A673 (cell line): Measurements from ENCODE around the gene SCUBE1. TPM values are rescaled to one million over a fixed set of nuclear protein-coding genes. Genes with fewer than 3 reads are reported as not detected.

Experiments used
- BruUV-seq: library from RNA; stranded (reverse); fragments of 400-500 nt; replicated peaks from 2 replicates; lab custom pipeline; 2021; lab: Mats Ljungman, UMichigan
- CTCF ChIA-PET: fragments of 300-600 bp; sonication (Branson Sonifier 250); formaldehyde crosslinking; loops from one replicate; lab custom pipeline; 2022; ENCODE audit warnings: antibody characterized with exemption; lab: Charles Lee
- POLR2A ChIA-PET: fragments of 300-600 bp; sonication (Branson Sonifier 250); formaldehyde crosslinking; loops from one replicate; lab custom pipeline; 2022; ENCODE audit warnings: antibody characterized with exemption; ENCODE audit not compliant: low non-redundant PET; lab: Charles Lee
- DNase-seq: peaks from one replicate; pipeline ENCODE4 v3.0.0-alpha.2; 2015; ENCODE audit warnings: low spot score
- H3K27ac ChIP-seq: fragments of 200-600 bp; sonication (generic); 2 replicates; pipeline ENCODE4 v1.5.1; 2016; ENCODE audit warnings: mixed run types, low read depth, mild to moderate bottlenecking, mixed read lengths, antibody characterized with exemption, low read length; ENCODE audit not compliant: poor library complexity, severe bottlenecking
- H3K27me3 ChIP-seq: fragments of 200-600 bp; sonication (generic); replicated peaks from 2 replicates; pipeline ENCODE4 v1.6.1; 2017; ENCODE audit warnings: mixed run types, low read depth, mild to moderate bottlenecking, mixed read lengths, antibody characterized with exemption, low read length; ENCODE audit not compliant: insufficient read depth, poor library complexity
- H3K36me3 ChIP-seq: fragments of 200-600 bp; sonication (generic); 2 replicates; pipeline ENCODE4 v1.6.1; 2016; ENCODE audit warnings: mixed run types, mild to moderate bottlenecking, mixed read lengths, antibody characterized with exemption, low read length; ENCODE audit not compliant: insufficient read depth, poor library complexity, severe bottlenecking
- H3K4me1 ChIP-seq: fragments of 200-600 bp; sonication (generic); 2 replicates; pipeline ENCODE4 v1.6.1; 2017; ENCODE audit warnings: mixed run types, mild to moderate bottlenecking, mixed read lengths, antibody characterized with exemption, low read length; ENCODE audit not compliant: insufficient read depth, poor library complexity, severe bottlenecking
- H3K4me3 ChIP-seq: fragments of 200-600 bp; sonication (generic); 2 replicates; pipeline ENCODE4 v1.5.1; 2016; ENCODE audit warnings: low read depth, mixed run types, mild to moderate bottlenecking, mixed read lengths, low read length; ENCODE audit not compliant: poor library complexity, severe bottlenecking
- H3K9me3 ChIP-seq: fragments of 200-600 bp; sonication (generic); 2 replicates; pipeline ENCODE4 v1.6.1; 2016; ENCODE audit warnings: mixed run types, low read depth, mild to moderate bottlenecking, mixed read lengths, antibody characterized with exemption, low read length; ENCODE audit not compliant: poor library complexity, severe bottlenecking
- CTCF ChIP-seq: fragments of 300-800, 200-600 bp; sonication (generic); conservative IDR thresholded peaks from 2 replicates; pipeline ENCODE4 v1.5.1; 2017; ENCODE audit warnings: low read depth, mild to moderate bottlenecking, antibody characterized with exemption, low read length, moderate library complexity, mixed read lengths
- EZH2 ChIP-seq: fragments of 200-600 bp; sonication (generic); IDR thresholded peaks from 2 replicates; pipeline ENCODE4 v1.6.1; 2017; ENCODE audit warnings: borderline replicate concordance, low read depth, mild to moderate bottlenecking, mixed read lengths, antibody characterized with exemption, low read length; ENCODE audit not compliant: poor library complexity, severe bottlenecking
- intact Hi-C: fragments of 100-400 bp; cut with micrococcal nuclease; formaldehyde crosslinking; loops from one replicate; pipeline ENCODE4 v1.10.0; 2022; ENCODE audit not compliant: unreplicated experiment
- total RNA-seq: library from RNA; stranded (reverse); gene quantifications from 2 replicates; pipeline ENCODE4 v1.2.3, GENCODE V29; 2021

Gene SCUBE1
- total RNA-seq, 1 experiment from 2014 or later, result 0.24 TPM

GRCh38 chr22:43240614-43241013 lies 102.6 kb downstream of the SCUBE1 start:
- H3K9me3 ChIP-seq, result no peaks in the 10 kb centered on the region
- POLR2A ChIA-PET, result no interaction called here
- no peaks in the 10 kb centered on the region for H3K4me1 ChIP-seq
- H3K36me3 ChIP-seq, result no peaks in the 10 kb centered on the region
- H3K4me3 ChIP-seq, result no peak overlapping the region
- BruUV-seq, result no TSS peak
- TF ChIP-seq EZH2 (no peak), CTCF (no peak)
- DNase-seq, result no peak
- CTCF ChIA-PET, result no interaction called here
- no peak overlapping the region for H3K27ac ChIP-seq
- intact Hi-C loops, result no loop called here
- no peaks in the 10 kb centered on the region for H3K27me3 ChIP-seq

GRCh38 chr22:43239956-43240355 lies 103.2 kb downstream of the SCUBE1 start:
- H3K4me3 ChIP-seq, result no peak overlapping the region
- ChIA-PET POLR2A (no interaction called here), CTCF (no interaction called here)
- BruUV-seq, result no TSS peak
- intact Hi-C loops, result no loop called here
- H3K9me3 ChIP-seq, result no peaks in the 10 kb centered on the region
- no peak overlapping the region for H3K27ac ChIP-seq
- TF ChIP-seq CTCF (no peak), EZH2 (no peak)
- DNase-seq, result no peak
- H3K36me3 ChIP-seq, result no peaks in the 10 kb centered on the region
- H3K27me3 ChIP-seq, result no peaks in the 10 kb centered on the region
- H3K4me1 ChIP-seq, result no peaks in the 10 kb centered on the region

- no peaks in the 10 kb centered on the region for H3K36me3 ChIP-seq
- intact Hi-C loops, result no loop called here
- TF ChIP-seq EZH2 (no peak), CTCF (no peak)
- no peak overlapping the region for H3K4me3 ChIP-seq
- BruUV-seq, result no TSS peak
- ChIA-PET CTCF (no interaction called here), POLR2A (no interaction called here)
- no peaks in the 10 kb centered on the region for H3K27me3 ChIP-seq
- no peak for DNase-seq
- H3K9me3 ChIP-seq, result no peaks in the 10 kb centered on the region
- no peak overlapping the region for H3K27ac ChIP-seq
- no peaks in the 10 kb centered on the region for H3K4me1 ChIP-seq
Measured at GRCh38 chr22:43239193-43239780, 103.9 kb downstream of the SCUBE1 start.
